ENCODE measurements around the gene HRCT1. TPM values are rescaled to one million over a fixed set of nuclear protein-coding genes. Genes with fewer than 3 reads are reported as not detected.

HRCT1 gene
- total RNA-seq, 1 experiment from 2014 or later: not detected

GRCh38 chr9:35923927-35924763, 18.1 kb downstream of the HRCT1 start:
- Histone ChIP-seq H3K79me2 (ENCODE audit: insufficient read depth, low read length) (no peaks in the 10 kb centered on the region), H2BK20ac (ENCODE audit: low read depth, low read length, poor library complexity, severe bottlenecking) (no peak overlapping the region), H3K23me2 (ENCODE audit: insufficient read length, low read depth, low read length, poor library complexity, severe bottlenecking) (no peaks in the 10 kb centered on the region), H2BK120ac (ENCODE audit: low read depth, low read length, poor library complexity, severe bottlenecking) (no peak overlapping the region), H3K9me3 (ENCODE audit: control insufficient read depth, low read depth, low read length) (no peaks in the 10 kb centered on the region), H3K4me1 (ENCODE audit: insufficient read depth, low read length) (no peaks in the 10 kb centered on the region), H2BK5ac (ENCODE audit: insufficient read length, low read length) (no peak overlapping the region), H4K8ac (replicated peaks; ENCODE audit: insufficient read length, low read depth, low read length) (no peak overlapping the region), H3K4ac (ENCODE audit: low read depth, low read length) (no peak overlapping the region), H3K56ac (ENCODE audit: insufficient read length, low read depth, low read length) (no peak overlapping the region), H3K27me3 (ENCODE audit: insufficient read depth, low read length) (no peaks in the 10 kb centered on the region), H4K5ac (ENCODE audit: insufficient read length, low read depth, low read length) (no peak overlapping the region), H4K20me1 (ENCODE audit: control insufficient read depth, insufficient read depth, insufficient read length) (no peaks in the 10 kb centered on the region), H3K27ac (ENCODE audit: insufficient read length, low read depth, low read length) (no peak overlapping the region), H3K23ac (ENCODE audit: insufficient read length, low read depth, low read length) (no peak overlapping the region), H3K9ac (ENCODE audit: extremely low read depth, insufficient read length, low read length) (no peak overlapping the region), H3K18ac (ENCODE audit: insufficient read length, low read depth, low read length) (no peak overlapping the region), H2AFZ (ENCODE audit: low read length) (no peak overlapping the region), H4K91ac (ENCODE audit: insufficient read length, low read depth, low read length) (no peak overlapping the region), H2BK15ac (ENCODE audit: low read depth, low read length) (no peak overlapping the region), H3K4me2 (ENCODE audit: insufficient read depth, insufficient read length, low read length) (no peak overlapping the region), H3K14ac (ENCODE audit: insufficient read depth, low read length) (no peak overlapping the region), H2BK12ac (ENCODE audit: insufficient read length, low read depth, low read length) (no peak overlapping the region), H3T11ph (ENCODE audit: low read length) (no peak overlapping the region), H3K79me1 (ENCODE audit: insufficient read depth, low read depth, low read length, poor library complexity, severe bottlenecking) (no peaks in the 10 kb centered on the region), H2AK5ac (ENCODE audit: insufficient read length, low read length) (no peak overlapping the region)
- Mint-ChIP-seq H3K4me3 (no peak overlapping the region), H3K27ac (no peak overlapping the region), H3K27me3 (ENCODE audit: low read depth) (peaks cover 2% of the 10 kb centered on the region; the same call in 1 of the 2 replicates), H3K36me3 (ENCODE audit: insufficient read depth in 1 of 3, low read depth in 3 of 3) (no peaks in the 10 kb centered on the region), H3K4me1 (peaks cover 3 to 6% of the 10 kb centered on the region in 2 experiments), H3K9me3 (no peaks in the 10 kb centered on the region)
- TF ChIP-seq CTCF (conservative IDR thresholded peaks at IDR 0.05): no peak
- no CpG with 5 or more reads among the region's 9 CpGs for WGBS (ENCODE audit: extremely low coverage, insufficient read length, low lambda C conversion rate)
- DNase-seq: no peak

Data from H9 (cell line).